IPS-18a (cell line): ENCODE measurements around the gene DOCK8.
A peak's percentile ranks its signal among the peaks of the same experiment; 100 is the strongest.

Experiments used
- H3K27ac ChIP-seq: one replicate; pipeline ENCODE4 v1.5.1; 2013; ENCODE audit warnings: low read length
- H3K27me3 ChIP-seq: one replicate; pipeline ENCODE4 v1.6.1; 2013; ENCODE audit warnings: mild to moderate bottlenecking, low read length; ENCODE audit not compliant: control insufficient read depth, insufficient read depth
- H3K36me3 ChIP-seq: one replicate; pipeline ENCODE4 v1.6.1; 2013; ENCODE audit warnings: low read depth, low read length; ENCODE audit not compliant: control insufficient read depth
- H3K4me1 ChIP-seq: one replicate; pipeline ENCODE4 v1.6.1; 2013; ENCODE audit warnings: low read depth, low read length; ENCODE audit not compliant: control insufficient read depth
- H3K4me3 ChIP-seq: one replicate; pipeline ENCODE4 v1.5.1; 2013; ENCODE audit warnings: low read length
- H3K9ac ChIP-seq: one replicate; pipeline ENCODE4 v1.6.1; 2013; ENCODE audit warnings: mild to moderate bottlenecking, low read length, moderate library complexity
- H3K9me3 ChIP-seq: one replicate; pipeline ENCODE4 v1.6.1; 2013; ENCODE audit warnings: low read depth, low read length; ENCODE audit not compliant: control insufficient read depth

DOCK8 gene

GRCh38 chr9:503881-504852, 289.5 kb downstream of the DOCK8 start, which contains the start of gene KANK1:
Gene KANK1 (plus strand): TSS chr9:504695.
- H3K4me1 ChIP-seq, result peaks cover 8% of the 10 kb centered on the region
- H3K4me3 ChIP-seq, result peak within 1 kb of the TSS; percentile 76
- peak within 1 kb of the TSS; percentile 45 for H3K9ac ChIP-seq
- H3K27ac ChIP-seq, result no peak within 1 kb of the TSS
- H3K9me3 ChIP-seq, result no peaks in the 10 kb centered on the region
- no peaks in the 10 kb centered on the region for H3K36me3 ChIP-seq
- H3K27me3 ChIP-seq, result peaks cover 43% of the 10 kb centered on the region

- H3K27me3 ChIP-seq, result peaks cover 43% of the 10 kb centered on the region
- no peaks in the 10 kb centered on the region for H3K36me3 ChIP-seq
- no peak overlapping the region for H3K27ac ChIP-seq
- no peaks in the 10 kb centered on the region for H3K9me3 ChIP-seq
- peak overlapping the region; percentile 22 for H3K9ac ChIP-seq
- peaks cover 8% of the 10 kb centered on the region for H3K4me1 ChIP-seq
- peak overlapping the region; percentile 76 for H3K4me3 ChIP-seq
Observed at GRCh38 chr9:504921-505740, 290.5 kb downstream of the DOCK8 start.

- Histone ChIP-seq H3K4me1 (peaks cover 8% of the 10 kb centered on the region), H3K4me3 (peak overlapping the region; percentile 76), H3K9me3 (no peaks in the 10 kb centered on the region), H3K27me3 (peaks cover 43% of the 10 kb centered on the region), H3K9ac (peak overlapping the region; percentile 7), H3K27ac (no peak overlapping the region), H3K36me3 (no peaks in the 10 kb centered on the region)
Observed at GRCh38 chr9:505741-506059, 291.0 kb downstream of the DOCK8 start.

- H3K4me1 ChIP-seq, result peaks cover 8% of the 10 kb centered on the region
- H3K27me3 ChIP-seq, result peaks cover 43% of the 10 kb centered on the region
- H3K9me3 ChIP-seq, result no peaks in the 10 kb centered on the region
- no peak overlapping the region for H3K27ac ChIP-seq
- H3K36me3 ChIP-seq, result no peaks in the 10 kb centered on the region
- no peak overlapping the region for H3K9ac ChIP-seq
- no peak overlapping the region for H3K4me3 ChIP-seq
Observed at GRCh38 chr9:506281-506680, 291.6 kb downstream of the DOCK8 start.

- no peaks in the 10 kb centered on the region for H3K27me3 ChIP-seq
- H3K4me1 ChIP-seq, result no peaks in the 10 kb centered on the region
- no peak overlapping the region for H3K9ac ChIP-seq
- no peak overlapping the region for H3K4me3 ChIP-seq
- no peak overlapping the region for H3K27ac ChIP-seq
- no peaks in the 10 kb centered on the region for H3K36me3 ChIP-seq
- no peaks in the 10 kb centered on the region for H3K9me3 ChIP-seq
Observed at GRCh38 chr9:511861-512260, 297.2 kb downstream of the DOCK8 start.

GRCh38 chr9:512555-513272, 298.0 kb downstream of the DOCK8 start:
- no peaks in the 10 kb centered on the region for H3K9me3 ChIP-seq
- H3K4me1 ChIP-seq, result no peaks in the 10 kb centered on the region
- H3K27me3 ChIP-seq, result no peaks in the 10 kb centered on the region
- H3K9ac ChIP-seq, result no peak overlapping the region
- H3K27ac ChIP-seq, result no peak overlapping the region
- no peaks in the 10 kb centered on the region for H3K36me3 ChIP-seq
- H3K4me3 ChIP-seq, result no peak overlapping the region
